ENCODE results near the gene SURF2.
"Not testable (repeated sequence)": the region's sequence is repeated elsewhere in the genome, so short reads cannot be mapped to it uniquely, and the experiment has no call there.

Gene SURF2

DNA sequence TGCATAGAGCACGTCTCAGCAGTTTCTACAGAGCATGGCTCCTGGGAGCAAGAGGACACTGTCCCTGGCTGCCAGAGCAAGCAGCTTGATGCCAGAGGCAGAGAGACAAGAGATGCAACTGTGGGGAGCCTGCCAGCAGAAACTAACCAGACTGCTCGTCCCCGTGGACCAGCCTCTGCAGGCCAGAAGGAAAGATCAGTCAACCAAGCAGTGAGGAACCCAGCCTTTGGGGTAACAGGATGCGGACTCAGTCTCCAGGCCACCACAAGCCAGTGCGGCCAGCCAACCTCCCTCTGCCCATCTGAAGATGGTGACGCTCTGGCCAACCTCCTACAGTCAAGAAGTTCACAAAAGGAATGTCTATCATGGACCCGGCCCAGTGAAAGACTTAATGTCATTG lies 15.8 kb downstream of the SURF2 start:
- DNase-seq (ENCODE audit: extremely low read depth, low read depth): no peak
- TF ChIP-seq CTCF (IDR thresholded peaks at IDR 0.05; ENCODE audit: low read depth, low read length): no peak

DNA sequence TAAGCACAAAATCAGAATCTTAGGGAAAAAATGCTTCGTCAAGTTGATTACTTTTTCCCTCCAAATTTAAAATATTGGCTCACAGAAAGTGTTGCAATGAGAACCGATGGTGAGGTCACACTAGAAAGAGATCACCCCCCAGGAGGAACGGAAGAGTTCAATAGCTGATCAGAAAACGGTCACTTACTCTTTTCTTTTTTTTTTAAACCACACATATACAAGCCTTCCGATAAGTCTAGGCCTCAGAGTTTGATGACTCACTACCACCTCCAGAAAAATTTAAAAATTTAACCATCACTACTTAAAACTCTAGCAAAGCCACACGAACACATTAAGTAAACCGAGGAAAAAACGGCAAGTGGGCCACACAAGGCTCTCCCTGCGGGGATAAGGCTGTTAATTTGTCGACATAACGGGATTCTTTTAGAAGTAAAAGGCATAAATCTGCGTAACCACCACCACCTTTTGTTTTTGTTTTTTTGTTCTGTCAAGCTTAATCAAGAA lies 18.3 kb downstream of the SURF2 start:
- no peak for TF ChIP-seq CTCF (IDR thresholded peaks at IDR 0.05; ENCODE audit: low read depth, low read length)
- no peak for DNase-seq (ENCODE audit: extremely low read depth, low read depth)

- no peak for DNase-seq (ENCODE audit: extremely low read depth, low read depth)
- no peak for TF ChIP-seq CTCF (IDR thresholded peaks at IDR 0.05; ENCODE audit: low read depth, low read length)
These were observed 18.9 kb downstream of the SURF2 start for GRCh38 chr9:133375116-133375723.

- TF ChIP-seq CTCF (IDR thresholded peaks at IDR 0.05; ENCODE audit: low read depth, low read length): no peak
- peak; percentile 91 for DNase-seq (ENCODE audit: extremely low read depth, low read depth)
These were observed 19.6 kb downstream of the SURF2 start, which contains the start of the genes STKLD1 and SURF4 for GRCh38 chr9:133375724-133376654. TSS of gene STKLD1 (plus strand) at chr9:133376366. CDS start at chr9:133376474, 108 bp downstream. TSS of gene SURF4 (minus strand) at chr9:133376060. CDS start at chr9:133375969, 91 bp downstream.

- DNase-seq (ENCODE audit: extremely low read depth, low read depth): not testable (repeated sequence)
These were observed 20.9 kb downstream of the SURF2 start for GRCh38 chr9:133377280-133377679.

DNA sequence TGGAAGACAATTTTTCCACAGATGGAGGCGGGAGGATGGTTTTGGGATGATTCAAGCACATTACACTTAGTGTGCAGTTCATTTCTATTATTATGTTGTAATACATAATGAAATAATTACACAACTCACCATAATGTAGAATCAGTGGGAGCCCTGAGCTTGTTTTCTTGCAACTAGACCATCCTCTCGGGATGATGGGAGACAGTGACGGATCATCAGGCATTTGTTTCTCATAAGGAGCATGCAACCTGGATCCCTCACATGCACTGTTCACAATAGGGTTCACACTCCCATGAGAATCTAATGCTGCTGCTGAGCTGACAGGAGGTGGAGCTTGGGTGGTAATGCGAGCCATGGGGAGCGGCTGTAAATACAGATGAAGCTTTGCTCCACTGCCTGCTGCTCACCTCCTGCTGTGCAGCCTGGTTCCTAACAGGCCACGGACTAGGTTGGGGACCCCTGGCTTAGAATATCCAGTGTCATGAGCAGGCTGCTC lies 21.4 kb downstream of the SURF2 start:
- TF ChIP-seq CTCF (IDR thresholded peaks at IDR 0.05; ENCODE audit: low read depth, low read length): no peak
- DNase-seq (ENCODE audit: extremely low read depth, low read depth): no peak

GRCh38 chr9:133378408-133378962 lies 22.1 kb downstream of the SURF2 start:
- TF ChIP-seq CTCF (IDR thresholded peaks at IDR 0.05; ENCODE audit: low read depth, low read length): no peak
- DNase-seq (ENCODE audit: extremely low read depth, low read depth): no peak
